ENCODE measurements around the gene TBL1X. TPM values are rescaled to one million over a fixed set of nuclear protein-coding genes. Genes with fewer than 3 reads are reported as not detected.

The TBL1X gene
- total and polyA plus RNA-seq, 2 of the 8 experiments (the other 6 are each of a cell fraction or from before 2014, with no cell fraction given) = 13.3 to 25.6 TPM

GRCh38 chrX:9518051-9518450 lies 53.2 kb downstream of the TBL1X start (continued):
- no peak for TF ChIP-seq CHD7 (IDR thresholded peaks at IDR 0.05; ENCODE audit: insufficient replicate concordance, low read length)
- TF ChIP-seq TAF7 (optimal IDR thresholded peaks at IDR 0.05; ENCODE audit: borderline replicate concordance, low read depth, low read length) = no peak
- TF ChIP-seq SAP30 (IDR thresholded peaks at IDR 0.05; ENCODE audit: insufficient read depth, insufficient replicate concordance, low read length) = no peak
- no peak for TF ChIP-seq SP2 (IDR thresholded peaks at IDR 0.05; ENCODE audit: low read length)
- no peak for TF ChIP-seq PHF8 (conservative IDR thresholded peaks at IDR 0.05; ENCODE audit: low read depth, low read length)
- TF ChIP-seq EZH2 (IDR thresholded peaks at IDR 0.05; ENCODE audit: low read depth, low read length, severe bottlenecking) = no peak
- no peak for TF ChIP-seq E2F6 (IDR thresholded peaks at IDR 0.05)

Measured in H1 (cell line).